ENCODE measurements around the gene TDRD7.

GRCh38 chr9:97437051-97437600 is 25.2 kb downstream of the TDRD7 start:
- TF ChIP-seq CTCF (IDR thresholded peaks at IDR 0.05; ENCODE audit: low read length) = no peak
- TF ChIP-seq EZH2 (IDR thresholded peaks at IDR 0.05; ENCODE audit: borderline replicate concordance, low read length) = no peak

Measured in OCI-LY1 (cell line).